ENCODE results near the gene PITPNM3. TPM values are rescaled to one million over a fixed set of nuclear protein-coding genes. Genes with fewer than 3 reads are reported as not detected.

The PITPNM3 gene
- total RNA-seq, 2 experiments from 2014 or later, result 0.49 to 0.72 TPM

GRCh38 chr17:6415616-6416015, 140.7 kb downstream of the PITPNM3 start:
- Mint-ChIP-seq H3K27me3 (peaks cover 11% of the 10 kb centered on the region), H3K4me3 (no peak overlapping the region), H3K4me1 (no peaks in the 10 kb centered on the region), H3K9me3 (no peaks in the 10 kb centered on the region), H3K36me3 (no peaks in the 10 kb centered on the region), H3K27ac (no peak overlapping the region)
- DNase-seq, result no peak

- no peaks in the 10 kb centered on the region for H3K9me3 Mint-ChIP-seq
- DNase-seq, result no peak
- no peaks in the 10 kb centered on the region for H3K36me3 Mint-ChIP-seq
- H3K4me3 Mint-ChIP-seq, result no peak overlapping the region
- no peak overlapping the region for H3K27ac Mint-ChIP-seq
- H3K27me3 Mint-ChIP-seq, result peaks cover 4% of the 10 kb centered on the region
- H3K4me1 Mint-ChIP-seq, result no peaks in the 10 kb centered on the region
Measured at GRCh38 chr17:6413065-6413464, 143.3 kb downstream of the PITPNM3 start.

- no peaks in the 10 kb centered on the region for H3K4me1 Mint-ChIP-seq
- H3K4me3 Mint-ChIP-seq, result no peak overlapping the region
- H3K27me3 Mint-ChIP-seq, result peaks cover 21% of the 10 kb centered on the region
- DNase-seq, result no peak
- no peak overlapping the region for H3K27ac Mint-ChIP-seq
- no peaks in the 10 kb centered on the region for H3K36me3 Mint-ChIP-seq
- H3K9me3 Mint-ChIP-seq, result no peaks in the 10 kb centered on the region
Measured at GRCh38 chr17:6408735-6409134, 147.6 kb downstream of the PITPNM3 start.

- H3K27ac Mint-ChIP-seq, result no peak overlapping the region
- H3K9me3 Mint-ChIP-seq, result no peaks in the 10 kb centered on the region
- no peaks in the 10 kb centered on the region for H3K4me1 Mint-ChIP-seq
- DNase-seq, result no peak
- peaks cover 24% of the 10 kb centered on the region for H3K27me3 Mint-ChIP-seq
- H3K4me3 Mint-ChIP-seq, result no peak overlapping the region
- no peaks in the 10 kb centered on the region for H3K36me3 Mint-ChIP-seq
Measured at GRCh38 chr17:6408276-6408675, 148.1 kb downstream of the PITPNM3 start.

- H3K9me3 Mint-ChIP-seq, result peaks cover 3% of the 10 kb centered on the region
- no peaks in the 10 kb centered on the region for H3K4me1 Mint-ChIP-seq
- peaks cover 26% of the 10 kb centered on the region for H3K27me3 Mint-ChIP-seq
- no peak overlapping the region for H3K27ac Mint-ChIP-seq
- no peaks in the 10 kb centered on the region for H3K36me3 Mint-ChIP-seq
- DNase-seq, result no peak
- no peak overlapping the region for H3K4me3 Mint-ChIP-seq
Measured at GRCh38 chr17:6402258-6402657, 154.1 kb downstream of the PITPNM3 start.

Other genes with a start within 250 kb of the PITPNM3 start
- not detected for gene AIPL1, start 121.4 kb downstream of the PITPNM3 start, total RNA-seq
- 1 to 10 TPM; 4.8 to 5.7 TPM for gene PIMREG, start 112.1 kb downstream of the PITPNM3 start, total RNA-seq
- 10 to 100 TPM; 14.8 to 15.8 TPM for gene KIAA0753, start 84.2 kb upstream of the PITPNM3 start, total RNA-seq
- 100 to 1,000 TPM; 127 to 128 TPM for gene TXNDC17, start 84.5 kb upstream of the PITPNM3 start, total RNA-seq
- gene MED31, start 95.0 kb upstream of the PITPNM3 start, total RNA-seq, result 10 to 100 TPM; 20.1 to 21.6 TPM
- 1 to 10 TPM; 1.4 to 1.8 TPM for gene C17orf100, start 95.2 kb upstream of the PITPNM3 start, total RNA-seq
- gene SLC13A5, start 156.8 kb upstream of the PITPNM3 start, total RNA-seq, result not detected
- 10 to 100 TPM; 54.0 to 54.1 TPM for gene XAF1, start 199.5 kb upstream of the PITPNM3 start, total RNA-seq
- gene FBXO39, start 219.7 kb upstream of the PITPNM3 start, total RNA-seq, result not detected